GM10266 (cell line): ENCODE measurements around the gene PTGDS.

ENCODE experiments used
- DNase-seq: peaks from one replicate; pipeline ENCODE4 v3.0.0; 2012; ENCODE audit errors: extremely low spot score
- CTCF ChIP-seq: IDR thresholded peaks from 2 replicates; pipeline ENCODE4 v1.5.1; 2012; ENCODE audit warnings: mild to moderate bottlenecking, low read depth; ENCODE audit not compliant: control insufficient read depth, insufficient read depth; ENCODE audit errors: missing control alignments

The PTGDS gene

GRCh38 chr9:136951541-136952320, 25.6 kb upstream of the PTGDS start, which contains the start of gene LCN12:
LCN12 (plus strand) TSS chr9:136952273; CDS start chr9:136952328, 55 bp downstream.
- TF ChIP-seq CTCF, result no peak
- no peak for DNase-seq

GRCh38 chr9:136952321-136952850, 24.9 kb upstream of the PTGDS start:
- DNase-seq, result no peak
- no peak for TF ChIP-seq CTCF

- TF ChIP-seq CTCF, result no peak
Measured at GRCh38 chr9:136952876-136953770, 24.2 kb upstream of the PTGDS start.

GRCh38 chr9:136953771-136954269, 23.5 kb upstream of the PTGDS start:
- no peak for TF ChIP-seq CTCF
- DNase-seq, result no peak

More at GRCh38 chr9:136952876-136953770, 24.2 kb upstream of the PTGDS start:
- no peak for DNase-seq

GRCh38 chr9:136954270-136955083, 22.8 kb upstream of the PTGDS start:
- no peak for DNase-seq
- TF ChIP-seq CTCF, result no peak

- DNase-seq, result no peak
- no peak for TF ChIP-seq CTCF
Measured at GRCh38 chr9:136955202-136955942, 21.9 kb upstream of the PTGDS start.
